Breast epithelium (tissue), 4 donors: ENCODE results near the gene NOL6. TPM values are rescaled to one million over a fixed set of nuclear protein-coding genes. Genes with fewer than 3 reads are reported as not detected.

Source experiments
- DNase-seq, 2 donors: peaks; one replicate each; pipeline ENCODE4 v3.0.0-alpha.2; 2019; ENCODE audit warnings: low spot score in 2 of 2
- H3K27ac ChIP-seq, 2 donors: fragments of 200-600 bp; sonication (generic) in 1 of 2; one replicate each; pipeline ENCODE4 v1.5.1; 2016 to 2019; ENCODE audit warnings: mild to moderate bottlenecking in 1 of 2
- H3K27me3 ChIP-seq, 2 donors: fragments of 200-600 bp; sonication (generic) in 1 of 2; one replicate each; pipeline versions ENCODE4 v1.5.1 to v1.6.0; 2017 to 2019; ENCODE audit warnings: control low read depth in 1 of 2, mild to moderate bottlenecking in 1 of 2
- H3K36me3 ChIP-seq: fragments of 200-600 bp; one replicate; pipeline ENCODE4 v1.5.1; 2019
- H3K4me1 ChIP-seq, 2 donors: fragments of 200-600 bp; sonication (generic); one replicate each; pipeline ENCODE4 v1.5.1; 2016 to 2019; ENCODE audit warnings: control low read depth in 1 of 2
- H3K4me3 ChIP-seq, 3 donors: fragments of 200-600 bp; sonication (generic); 1 replicate in 2 of 3; 2 replicates in 1 of 3; pipeline ENCODE4 v1.5.1; 2016 to 2019; ENCODE audit warnings: mild to moderate bottlenecking in 3 of 3, moderate library complexity in 2 of 3
- H3K9me3 ChIP-seq, 2 donors: fragments of 200-600 bp; sonication (generic) in 1 of 2; one replicate each; pipeline ENCODE4 v1.5.1; 2016 to 2019; ENCODE audit warnings: control low read depth in 1 of 2
- CTCF ChIP-seq, 3 donors: fragments of 450-650 bp; IDR thresholded peaks; one replicate each; pipeline ENCODE4 v1.5.1; 2016 to 2017; ENCODE audit warnings: antibody characterized with exemption in 3 of 3, mild to moderate bottlenecking in 3 of 3, moderate library complexity in 3 of 3
- POLR2A ChIP-seq: fragments of 450-650 bp; IDR thresholded peaks from one replicate; pipeline ENCODE4 v1.6.1; 2016; ENCODE audit warnings: antibody characterized with exemption, mild to moderate bottlenecking, moderate library complexity
- POLR2AphosphoS5 ChIP-seq, 3 donors: sonication (generic); formaldehyde crosslinking; IDR thresholded peaks; one replicate each; pipeline ENCODE4 v1.6.1; 2017; ENCODE audit warnings: antibody characterized with exemption in 3 of 3
- intact Hi-C: fragments of 100-400 bp; cut with DNase I; formaldehyde crosslinking; loops from one replicate; pipeline ENCODE4 v1.15.1; 2023; ENCODE audit warnings: low total_unique reads
- total RNA-seq, 3 donors: library from RNA; depleted of rRNA; stranded (reverse); fragments of >200 nt; gene quantifications; one replicate each; pipeline ENCODE4 v1.1.0, GENCODE V29; 2016

Gene NOL6
- total RNA-seq, 3 donors from 2014 or later: 14.2 to 23.9 (median 22.3) TPM

DNA sequence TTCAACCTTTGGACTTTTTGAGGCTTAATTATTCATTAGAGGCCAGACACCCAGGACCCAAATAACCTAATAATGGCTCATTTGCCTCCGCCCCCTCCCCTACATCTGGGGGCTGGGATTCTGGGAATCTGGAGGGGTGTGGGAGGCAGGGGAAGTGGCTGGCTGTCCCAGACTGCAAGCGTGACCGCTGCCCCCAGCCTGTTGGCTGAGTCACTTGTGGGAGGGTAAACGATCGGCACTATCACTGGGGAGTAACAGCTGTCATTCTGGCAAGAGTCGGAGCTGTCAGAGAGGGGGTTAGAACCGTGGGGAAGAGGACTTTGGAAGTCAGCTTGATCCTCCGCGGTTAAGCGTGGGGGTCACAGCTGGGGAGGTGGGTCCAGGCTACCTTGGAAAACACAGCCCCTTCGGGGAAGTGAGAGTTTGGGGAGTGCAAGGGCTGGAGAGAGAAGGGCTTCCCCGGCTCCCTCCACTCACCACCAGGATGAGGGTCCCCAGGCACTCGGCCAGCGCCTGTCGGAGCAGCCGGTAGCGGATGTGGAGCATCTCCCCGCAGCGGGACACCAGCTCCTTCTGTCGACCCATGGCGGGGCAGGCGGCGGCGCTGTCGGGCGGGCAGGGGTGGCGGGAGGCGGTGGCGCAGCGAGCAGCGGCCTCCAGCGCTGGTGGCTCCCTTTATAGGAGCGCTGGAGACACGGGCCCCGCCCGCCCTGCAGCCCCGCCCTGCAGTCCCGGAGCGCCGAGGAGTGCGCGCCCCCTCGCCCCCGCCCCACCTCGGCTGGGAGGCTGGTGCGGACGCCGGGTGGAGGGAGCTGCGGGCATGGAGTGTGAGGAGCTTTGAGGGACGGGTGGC is 26.6 kb downstream of the NOL6 start, which contains the start of gene AQP3:
AQP3 (minus strand) TSS at position 648 of the 853 bp plus-strand sequence; CDS start at position 585, 63 bp downstream.
- H3K36me3 ChIP-seq: no peaks in the 10 kb centered on the region
- TF ChIP-seq CTCF (IDR thresholded peaks at IDR 0.05) (peak in 1 of 3 donors; percentile 28), POLR2AphosphoS5 (IDR thresholded peaks at IDR 0.05) (no peak)
- no peaks in the 10 kb centered on the region for H3K9me3 ChIP-seq
- H3K4me3 ChIP-seq: peak within 1 kb of the TSS; percentile 39 to 79 (median 56)
- peaks cover 5 to 13% of the 10 kb centered on the region in 2 donors for H3K4me1 ChIP-seq
- intact Hi-C loops: no loop called here
- H3K27ac ChIP-seq: peak within 1 kb of the TSS; percentile 71 to 78
- H3K27me3 ChIP-seq: no peaks in the 10 kb centered on the region
- DNase-seq: peak; percentile 53 to 74

DNA sequence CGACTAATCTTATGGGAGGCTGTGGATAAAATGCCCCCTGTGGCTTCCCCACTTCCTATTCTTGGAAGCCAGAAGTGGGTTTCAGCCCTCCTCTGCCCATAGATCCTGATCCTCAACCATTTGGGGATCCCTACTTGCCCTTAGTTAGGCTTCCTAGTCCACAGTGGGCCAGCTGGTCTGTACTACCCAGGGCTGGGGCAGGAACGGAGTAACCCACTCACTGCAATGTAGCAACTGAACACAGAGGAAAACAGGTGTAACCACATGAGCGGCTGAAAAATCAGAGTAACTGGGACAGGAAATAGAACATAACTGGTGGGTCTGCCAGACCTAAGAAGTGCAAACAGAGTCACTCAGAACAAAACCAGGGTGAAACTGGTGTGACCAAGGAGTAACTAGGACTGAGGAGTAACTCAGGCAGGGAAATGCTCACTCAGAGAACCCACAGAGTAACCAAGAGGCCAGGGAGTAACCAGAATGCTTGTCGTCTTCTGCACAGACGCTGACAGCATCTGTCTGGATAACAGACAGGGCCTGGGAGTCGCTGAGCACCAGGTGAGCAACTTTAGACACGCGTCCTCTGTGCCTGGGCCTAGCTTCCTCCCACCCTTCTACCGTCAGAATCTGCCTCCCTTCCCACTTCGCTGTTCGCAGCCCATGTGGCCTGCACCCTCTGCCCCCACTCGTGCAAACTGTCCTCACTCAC is 27.3 kb downstream of the NOL6 start:
- Histone ChIP-seq H3K9me3 (no peaks in the 10 kb centered on the region), H3K4me3 (peak overlapping the region; percentile 39 to 79 (median 56)), H3K36me3 (no peaks in the 10 kb centered on the region), H3K4me1 (peaks cover 5 to 13% of the 10 kb centered on the region in 2 donors), H3K27ac (peak overlapping the region; percentile 71 to 78), H3K27me3 (no peaks in the 10 kb centered on the region)
- intact Hi-C loops: no loop called here
- no peak for DNase-seq
- TF ChIP-seq CTCF (IDR thresholded peaks at IDR 0.05) (no peak), POLR2A (no peak), POLR2AphosphoS5 (IDR thresholded peaks at IDR 0.05) (no peak)

GRCh38 chr9:33445389-33446239 is 28.1 kb downstream of the NOL6 start:
- Histone ChIP-seq H3K9me3 (no peaks in the 10 kb centered on the region), H3K4me1 (peaks cover 5 to 13% of the 10 kb centered on the region in 2 donors), H3K36me3 (no peaks in the 10 kb centered on the region), H3K4me3 (peak overlapping the region in 2 of 3 donors; percentile 56 to 79), H3K27ac (peak overlapping the region; percentile 71 to 78), H3K27me3 (no peaks in the 10 kb centered on the region)
- DNase-seq: peak; percentile 30 to 75
- intact Hi-C loops: no loop called here
- no peak for TF ChIP-seq POLR2AphosphoS5 (IDR thresholded peaks at IDR 0.05)
- no peak for TF ChIP-seq CTCF (IDR thresholded peaks at IDR 0.05)
- TF ChIP-seq POLR2A: no peak

GRCh38 chr9:33443464-33444154 is 30.1 kb downstream of the NOL6 start:
- intact Hi-C loops: no loop called here
- no peak overlapping the region for H3K27ac ChIP-seq
- no peak for DNase-seq
- no peaks in the 10 kb centered on the region for H3K9me3 ChIP-seq
- TF ChIP-seq CTCF (IDR thresholded peaks at IDR 0.05) (no peak), POLR2A (no peak)
- no peaks in the 10 kb centered on the region for H3K36me3 ChIP-seq
- peaks cover 5 to 18% of the 10 kb centered on the region in 2 donors for H3K4me1 ChIP-seq
- no peak overlapping the region for H3K4me3 ChIP-seq
- H3K27me3 ChIP-seq: no peaks in the 10 kb centered on the region
